Esophagus squamous epithelium (tissue), 5 donors: Measurements from ENCODE around the gene GATA5. TPM values are rescaled to one million over a fixed set of nuclear protein-coding genes. Genes with fewer than 3 reads are reported as not detected.

ENCODE experiments used
- DNase-seq: peaks from one replicate; lab custom pipeline; 2025; lab: John Stamatoyannopoulos, UW
- H3K27ac ChIP-seq, 4 donors: fragments of 200-600 bp; sonication (generic); one replicate each; pipeline ENCODE4 v1.5.1; 2016 to 2019; ENCODE audit warnings: mild to moderate bottlenecking in 1 of 4
- H3K27me3 ChIP-seq, 4 donors: fragments of 200-600 bp; sonication (generic); 1 replicate in 3 of 4; 2 replicates in 1 of 4; pipeline versions ENCODE4 v1.5.1 to v1.6.0; 2017 to 2021; ENCODE audit warnings: antibody characterized with exemption in 1 of 4
- H3K36me3 ChIP-seq, 3 donors: fragments of 200-600 bp; sonication (generic); one replicate each; pipeline ENCODE4 v1.5.1; 2016 to 2019
- H3K4me1 ChIP-seq, 3 donors: fragments of 200-600 bp; sonication (generic); one replicate each; pipeline ENCODE4 v1.5.1; 2017 to 2019
- H3K4me3 ChIP-seq, 4 donors: fragments of 200-600 bp; sonication (generic); 1 replicate in 3 of 4; 2 replicates in 1 of 4; pipeline ENCODE4 v1.5.1; 2016 to 2019; ENCODE audit warnings: mild to moderate bottlenecking in 2 of 4, moderate library complexity in 1 of 4
- H3K9me3 ChIP-seq, 3 donors: fragments of 200-600 bp; sonication (generic); one replicate each; pipeline ENCODE4 v1.5.1; 2016 to 2019
- CTCF ChIP-seq, 6 experiments: fragments of 450-650 bp in 4 of 6; fragments of 200-600 bp in 2 of 6; sonication (generic) in 2 of 6; IDR thresholded peaks; one replicate each; pipeline ENCODE4 v1.5.1; 2016 to 2019; ENCODE audit warnings: antibody characterized with exemption in 6 of 6, mild to moderate bottlenecking in 4 of 6, moderate library complexity in 4 of 6
- POLR2A ChIP-seq, 4 donors: fragments of 450-650 bp; IDR thresholded peaks; one replicate each; pipeline ENCODE4 v1.6.1; 2017; ENCODE audit warnings: antibody characterized with exemption in 4 of 4, mild to moderate bottlenecking in 4 of 4, moderate library complexity in 3 of 4
- WGBS, 2 donors: methylation state at CpG; one replicate each; pipeline ENCODE4 v1.1.5; 2018; 5-methylcytosine and 5-hydroxymethylcytosine counted together
- intact Hi-C: fragments of 100-400 bp; cut with DNase I; formaldehyde crosslinking; loops from one replicate; pipeline ENCODE4 v1.15.0; 2022
- total RNA-seq, 4 donors: library from RNA; depleted of rRNA; stranded (reverse); fragments of >200 nt; gene quantifications; one replicate each; pipeline ENCODE4 v1.1.0, GENCODE V29; 2016
- donor health status: DM: yes; HTN: yes; CAD: no.

GATA5 gene
- total RNA-seq, 4 donors from 2014 or later = 0.19 to 0.85 TPM; not detected in 2

GRCh38 chr20:62461157-62461556 lies 14.6 kb downstream of the GATA5 start:
- peaks cover 0 to 84% (median 0%) of the 10 kb centered on the region in 4 donors for H3K27me3 ChIP-seq
- 42 to 61% methylated on average over 3 to 5 of the region's 10 CpGs for WGBS, 2 donors
- H3K36me3 ChIP-seq = no peaks in the 10 kb centered on the region
- H3K27ac ChIP-seq = no peak overlapping the region
- no peak overlapping the region for H3K4me3 ChIP-seq
- no peaks in the 10 kb centered on the region for H3K9me3 ChIP-seq
- intact Hi-C loops = no loop called here
- no peaks in the 10 kb centered on the region for H3K4me1 ChIP-seq
- TF ChIP-seq POLR2A (IDR thresholded peaks at IDR 0.05) = no peak
- no peak for TF ChIP-seq CTCF (IDR thresholded peaks at IDR 0.05)
- no peak for DNase-seq

GRCh38 chr20:62460678-62461077 lies 15.1 kb downstream of the GATA5 start:
- Histone ChIP-seq H3K27ac (no peak overlapping the region), H3K27me3 (peaks cover 0 to 84% (median 0%) of the 10 kb centered on the region in 4 donors), H3K4me3 (no peak overlapping the region), H3K4me1 (no peaks in the 10 kb centered on the region), H3K36me3 (no peaks in the 10 kb centered on the region), H3K9me3 (no peaks in the 10 kb centered on the region)
- 62 to 67% methylated on average over 4 to 7 of the region's 15 CpGs for WGBS, 2 donors
- no peak for DNase-seq
- no peak for TF ChIP-seq CTCF (IDR thresholded peaks at IDR 0.05)
- no peak for TF ChIP-seq POLR2A (IDR thresholded peaks at IDR 0.05)
- intact Hi-C loops = no loop called here

GRCh38 chr20:62459488-62459887 lies 16.3 kb downstream of the GATA5 start:
- Histone ChIP-seq H3K9me3 (no peaks in the 10 kb centered on the region), H3K27ac (no peak overlapping the region), H3K4me1 (no peaks in the 10 kb centered on the region), H3K4me3 (no peak overlapping the region), H3K27me3 (peaks cover 0 to 84% (median 0%) of the 10 kb centered on the region in 4 donors), H3K36me3 (no peaks in the 10 kb centered on the region)
- intact Hi-C loops = no loop called here
- no peak for DNase-seq
- 17% methylated on average over 4 of the region's 14 CpGs for WGBS, 2 donors
- TF ChIP-seq POLR2A (IDR thresholded peaks at IDR 0.05) (no peak), CTCF (IDR thresholded peaks at IDR 0.05) (no peak)

GRCh38 chr20:62458275-62459251 lies 17.2 kb downstream of the GATA5 start:
- Histone ChIP-seq H3K4me3 (no peak overlapping the region), H3K36me3 (no peaks in the 10 kb centered on the region), H3K9me3 (no peaks in the 10 kb centered on the region), H3K27me3 (peaks cover 0 to 84% (median 0%) of the 10 kb centered on the region in 4 donors), H3K4me1 (no peaks in the 10 kb centered on the region), H3K27ac (no peak overlapping the region)
- TF ChIP-seq POLR2A (IDR thresholded peaks at IDR 0.05) = no peak
- TF ChIP-seq CTCF (IDR thresholded peaks at IDR 0.05) = no peak
- intact Hi-C loops = no loop called here
- 48 to 49% methylated on average over 6 to 16 of the region's 41 CpGs for WGBS, 2 donors
- DNase-seq = no peak

- H3K36me3 ChIP-seq = no peaks in the 10 kb centered on the region
- no peaks in the 10 kb centered on the region for H3K9me3 ChIP-seq
- H3K27ac ChIP-seq = no peak overlapping the region
- TF ChIP-seq POLR2A (IDR thresholded peaks at IDR 0.05) = no peak
- TF ChIP-seq CTCF (IDR thresholded peaks at IDR 0.05) = no peak
- DNase-seq = no peak
- no peaks in the 10 kb centered on the region for H3K4me1 ChIP-seq
- H3K4me3 ChIP-seq = no peak overlapping the region
- intact Hi-C loops = no loop called here
- peaks cover 0 to 91% (median 0%) of the 10 kb centered on the region in 4 donors for H3K27me3 ChIP-seq
- 71 to 86% methylated on average over 3 to 4 of the region's 20 CpGs for WGBS, 2 donors
Observed at GRCh38 chr20:62457831-62458230, 18.0 kb downstream of the GATA5 start.
